ENCODE data around the gene COPS2. TPM values are rescaled to one million over a fixed set of nuclear protein-coding genes. Genes with fewer than 3 reads are reported as not detected.

COPS2 gene
- total and polyA plus RNA-seq, 2 of the 13 experiments (the other 11 are each of a cell fraction or from before 2014, with no cell fraction given) = 37.8 to 66.3 TPM

DNA sequence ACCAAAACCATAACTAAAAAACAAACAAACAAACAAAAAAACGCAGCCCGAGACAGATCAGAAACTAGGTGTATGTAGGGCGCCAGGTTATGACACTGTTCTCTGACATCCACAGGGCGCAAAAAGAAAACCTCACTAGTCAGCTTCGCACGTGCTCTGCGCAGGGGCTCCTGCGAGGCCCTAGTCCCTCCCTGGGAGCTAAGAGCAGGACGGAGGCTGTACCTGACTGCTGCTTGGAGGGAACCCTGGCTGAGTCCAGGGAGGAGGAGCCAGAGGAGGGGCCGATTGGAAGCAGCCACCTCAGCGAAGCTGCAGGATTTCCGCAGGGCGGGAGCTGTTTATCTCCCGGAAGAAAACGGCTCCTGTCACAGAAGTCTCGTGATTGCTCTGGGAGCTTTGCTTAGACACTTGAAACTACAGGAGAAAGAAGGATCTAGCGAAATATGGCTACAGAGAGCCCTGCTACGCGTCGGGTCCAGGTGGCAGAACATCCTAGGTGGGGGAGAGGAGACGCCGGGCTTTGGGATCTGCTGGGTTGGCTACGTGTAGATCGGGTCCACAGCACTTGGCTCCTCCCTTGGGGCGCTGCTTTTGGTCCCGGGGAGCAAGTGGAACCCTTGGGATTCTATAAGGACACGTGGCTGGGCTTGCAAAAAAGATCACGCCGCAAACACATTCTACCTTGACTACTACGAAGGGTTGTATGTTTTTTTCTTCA is 14.6 kb upstream of the COPS2 start, which contains the start of gene GALK2 (continued):
- TF ChIP-seq ZMYM2 (CRISPR knock-in tag; IDR thresholded peaks at IDR 0.05) (no peak), ZNF17 (CRISPR knock-in tag; IDR thresholded peaks at IDR 0.05) (no peak), MXD4 (CRISPR knock-in tag; IDR thresholded peaks at IDR 0.05) (no peak; the same call in none of the 2 replicates), HNF1A (IDR thresholded peaks at IDR 0.05; ENCODE audit: low read depth) (no peak), HNF1A (CRISPR knock-in tag; IDR thresholded peaks at IDR 0.05; ENCODE audit: borderline replicate concordance) (peak; percentile 44; the same call in 1 of the 2 replicates), ZNF788 (CRISPR knock-in tag; IDR thresholded peaks at IDR 0.05; ENCODE audit: borderline replicate concordance) (no peak; the same call in 1 of the 2 replicates), TRAFD1 (CRISPR knock-in tag; IDR thresholded peaks at IDR 0.05; ENCODE audit: borderline replicate concordance) (no peak), SRY (CRISPR knock-in tag; IDR thresholded peaks at IDR 0.05) (peak; percentile 69; the same call in 1 of the 2 replicates), AHR (CRISPR knock-in tag; IDR thresholded peaks at IDR 0.05) (0 out of 2 replicates have a peak, but pooled peaks have one; percentile 65), MTA1 (CRISPR knock-in tag; IDR thresholded peaks at IDR 0.05; ENCODE audit: borderline replicate concordance) (peak; percentile 73; the same call in 1 of the 2 replicates), JUN (CRISPR knock-in tag; IDR thresholded peaks at IDR 0.05) (0 out of 2 replicates have a peak, but pooled peaks have one; percentile 21), ZNF574 (CRISPR knock-in tag; IDR thresholded peaks at IDR 0.05) (peak; percentile 64), HMGA1 (CRISPR knock-in tag; conservative IDR thresholded peaks at IDR 0.05) (no peak), SIX4 (CRISPR knock-in tag; IDR thresholded peaks at IDR 0.05) (no peak), ZSCAN25 (CRISPR knock-in tag; IDR thresholded peaks at IDR 0.05) (no peak), KLF6 (CRISPR knock-in tag; IDR thresholded peaks at IDR 0.05) (no peak; the same call in 1 of the 2 replicates), ZNF773 (CRISPR knock-in tag; IDR thresholded peaks at IDR 0.05; ENCODE audit: borderline replicate concordance) (no peak), ZNF550 (CRISPR knock-in tag; IDR thresholded peaks at IDR 0.05; ENCODE audit: borderline replicate concordance) (no peak)
- TF ChIP-seq, protein P1, sequence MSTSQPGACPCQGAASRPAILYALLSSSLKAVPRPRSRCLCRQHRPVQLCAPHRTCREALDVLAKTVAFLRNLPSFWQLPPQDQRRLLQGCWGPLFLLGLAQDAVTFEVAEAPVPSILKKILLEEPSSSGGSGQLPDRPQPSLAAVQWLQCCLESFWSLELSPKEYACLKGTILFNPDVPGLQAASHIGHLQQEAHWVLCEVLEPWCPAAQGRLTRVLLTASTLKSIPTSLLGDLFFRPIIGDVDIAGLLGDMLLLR (CRISPR knock-in tag; IDR thresholded peaks at IDR 0.05) = 0 out of 2 replicates have a peak, but pooled peaks have one; percentile 27

All from HepG2 (cell line).